ENCODE results near the gene HIP1.
A peak's percentile ranks its signal among the peaks of the same experiment; 100 is the strongest.
"Not testable (repeated sequence)": the region's sequence is repeated elsewhere in the genome, so short reads cannot be mapped to it uniquely, and the experiment has no call there.

Gene HIP1

GRCh38 chr7:75569629-75570282 lies 169.0 kb downstream of the HIP1 start:
- not testable (repeated sequence) for DNase-seq (ENCODE audit: low spot score)

- DNase-seq (ENCODE audit: low spot score): no peak
Measured at GRCh38 chr7:75567948-75568595, 170.7 kb downstream of the HIP1 start.

- DNase-seq (ENCODE audit: low spot score): peak; percentile 33
Measured at GRCh38 chr7:75565132-75565837, 173.5 kb downstream of the HIP1 start.

GRCh38 chr7:75563171-75563570 lies 175.6 kb downstream of the HIP1 start:
- DNase-seq (ENCODE audit: low spot score): no peak

GRCh38 chr7:75559976-75560365 lies 178.8 kb downstream of the HIP1 start:
- DNase-seq (ENCODE audit: low spot score): no peak

- DNase-seq (ENCODE audit: low spot score): no peak
Measured at GRCh38 chr7:75559355-75559975, 179.3 kb downstream of the HIP1 start.

GRCh38 chr7:75556835-75557234 lies 181.9 kb downstream of the HIP1 start:
- DNase-seq (ENCODE audit: low spot score): not testable (repeated sequence)

GRCh38 chr7:75555736-75556135 lies 183.0 kb downstream of the HIP1 start:
- DNase-seq (ENCODE audit: low spot score): no peak

- DNase-seq (ENCODE audit: low spot score): no peak
Measured at GRCh38 chr7:75546237-75547015, 192.3 kb downstream of the HIP1 start.

- peak; percentile 0 for DNase-seq (ENCODE audit: low spot score)
Measured at GRCh38 chr7:75537731-75538130, 201.0 kb downstream of the HIP1 start.

- DNase-seq (ENCODE audit: low spot score): peak; percentile 1
Measured at GRCh38 chr7:75536940-75537538, 201.7 kb downstream of the HIP1 start.

GRCh38 chr7:75536491-75536890 lies 202.2 kb downstream of the HIP1 start:
- DNase-seq (ENCODE audit: low spot score): no peak

GRCh38 chr7:75534727-75535307 lies 203.9 kb downstream of the HIP1 start:
- peak; percentile 0 for DNase-seq (ENCODE audit: low spot score)

- peak; percentile 1 for DNase-seq (ENCODE audit: low spot score)
Measured at GRCh38 chr7:75533926-75534325, 204.8 kb downstream of the HIP1 start.

- no peak for DNase-seq (ENCODE audit: low spot score)
Measured at GRCh38 chr7:75532639-75533038, 206.1 kb downstream of the HIP1 start.

GRCh38 chr7:75531359-75531821 lies 207.4 kb downstream of the HIP1 start:
- peak; percentile 37 for DNase-seq (ENCODE audit: low spot score)

- peak; percentile 5 for DNase-seq (ENCODE audit: low spot score)
Measured at GRCh38 chr7:75527224-75527722, 211.5 kb downstream of the HIP1 start.

- not testable (repeated sequence) for DNase-seq (ENCODE audit: low spot score)
Measured at GRCh38 chr7:75521727-75522126, 217.0 kb downstream of the HIP1 start.

- not testable (repeated sequence) for DNase-seq (ENCODE audit: low spot score)
Measured at GRCh38 chr7:75518842-75519241, 219.9 kb downstream of the HIP1 start.

GRCh38 chr7:75509033-75509432 lies 229.7 kb downstream of the HIP1 start:
- not testable (repeated sequence) for DNase-seq (ENCODE audit: low spot score)

GRCh38 chr7:75492020-75492419 lies 246.7 kb downstream of the HIP1 start, which contains the start of gene SPDYE5:
TSS of gene SPDYE5 (plus strand) at chr7:75492320. CDS start at chr7:75494048, 1,728 bp downstream.
- DNase-seq (ENCODE audit: low spot score): not testable (repeated sequence)

Measured in iPS-NIHi11 (cell line).